Activated CD8-positive, alpha-beta T cell treated with anti-CD3 and anti-CD28 coated beads, Interleukin-2, amount 10 ng/mL, durations not matched to agents 7 days and 5 days (primary cell): ENCODE data around the gene PARP2. TPM values are rescaled to one million over a fixed set of nuclear protein-coding genes. Genes with fewer than 3 reads are reported as not detected.
A peak's percentile ranks its signal among the peaks of the same experiment; 100 is the strongest.

Experiments
- ATAC-seq: fragments of 150-1000 bp; cut with Tn5 transposase; one replicate; pipeline ENCODE4 v1.10.0; 2021; ENCODE audit warnings: moderate library complexity
- CTCF ChIA-PET: fragments of 350-600 bp; sonication (Branson Sonifier 250); formaldehyde crosslinking; loops from one replicate; lab custom pipeline; 2021; ENCODE audit warnings: antibody characterized with exemption; lab: Charles Lee
- POLR2A ChIA-PET: fragments of 350-600 bp; sonication (Branson Sonifier 250); formaldehyde crosslinking; loops from one replicate; lab custom pipeline; 2021; ENCODE audit warnings: antibody characterized with exemption; lab: Charles Lee
- DNase-seq: peaks from one replicate; pipeline ENCODE4 v3.0.0-alpha.2; 2020
- H3K27ac Mint-ChIP-seq: one replicate; pipeline ENCODE4 v1.8.0; 2021; ENCODE audit warnings: mild to moderate bottlenecking, mixed read lengths
- H3K27me3 Mint-ChIP-seq: one replicate; pipeline ENCODE4 v1.8.0; 2021; ENCODE audit warnings: low read depth, mixed read lengths
- H3K36me3 Mint-ChIP-seq: one replicate; pipeline ENCODE4 v1.8.0; 2021; ENCODE audit warnings: low read depth, mixed read lengths
- H3K4me1 Mint-ChIP-seq: one replicate; pipeline ENCODE4 v1.8.0; 2021; ENCODE audit warnings: low read depth, mixed read lengths
- H3K4me3 Mint-ChIP-seq: one replicate; pipeline ENCODE4 v1.8.0; 2021; ENCODE audit warnings: mild to moderate bottlenecking, mixed read lengths
- H3K9me3 Mint-ChIP-seq: one replicate; pipeline ENCODE4 v1.8.0; 2022; ENCODE audit warnings: mixed read lengths; ENCODE audit not compliant: insufficient read depth
- total RNA-seq, 2 experiments: library from RNA; stranded (reverse); gene quantifications; one replicate each; pipeline ENCODE4 v1.2.3, GENCODE V29; 2021

The PARP2 gene, protein sequence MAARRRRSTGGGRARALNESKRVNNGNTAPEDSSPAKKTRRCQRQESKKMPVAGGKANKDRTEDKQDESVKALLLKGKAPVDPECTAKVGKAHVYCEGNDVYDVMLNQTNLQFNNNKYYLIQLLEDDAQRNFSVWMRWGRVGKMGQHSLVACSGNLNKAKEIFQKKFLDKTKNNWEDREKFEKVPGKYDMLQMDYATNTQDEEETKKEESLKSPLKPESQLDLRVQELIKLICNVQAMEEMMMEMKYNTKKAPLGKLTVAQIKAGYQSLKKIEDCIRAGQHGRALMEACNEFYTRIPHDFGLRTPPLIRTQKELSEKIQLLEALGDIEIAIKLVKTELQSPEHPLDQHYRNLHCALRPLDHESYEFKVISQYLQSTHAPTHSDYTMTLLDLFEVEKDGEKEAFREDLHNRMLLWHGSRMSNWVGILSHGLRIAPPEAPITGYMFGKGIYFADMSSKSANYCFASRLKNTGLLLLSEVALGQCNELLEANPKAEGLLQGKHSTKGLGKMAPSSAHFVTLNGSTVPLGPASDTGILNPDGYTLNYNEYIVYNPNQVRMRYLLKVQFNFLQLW
- total RNA-seq: 10 to 100 TPM; 29.7 to 32.3 TPM

DNA sequence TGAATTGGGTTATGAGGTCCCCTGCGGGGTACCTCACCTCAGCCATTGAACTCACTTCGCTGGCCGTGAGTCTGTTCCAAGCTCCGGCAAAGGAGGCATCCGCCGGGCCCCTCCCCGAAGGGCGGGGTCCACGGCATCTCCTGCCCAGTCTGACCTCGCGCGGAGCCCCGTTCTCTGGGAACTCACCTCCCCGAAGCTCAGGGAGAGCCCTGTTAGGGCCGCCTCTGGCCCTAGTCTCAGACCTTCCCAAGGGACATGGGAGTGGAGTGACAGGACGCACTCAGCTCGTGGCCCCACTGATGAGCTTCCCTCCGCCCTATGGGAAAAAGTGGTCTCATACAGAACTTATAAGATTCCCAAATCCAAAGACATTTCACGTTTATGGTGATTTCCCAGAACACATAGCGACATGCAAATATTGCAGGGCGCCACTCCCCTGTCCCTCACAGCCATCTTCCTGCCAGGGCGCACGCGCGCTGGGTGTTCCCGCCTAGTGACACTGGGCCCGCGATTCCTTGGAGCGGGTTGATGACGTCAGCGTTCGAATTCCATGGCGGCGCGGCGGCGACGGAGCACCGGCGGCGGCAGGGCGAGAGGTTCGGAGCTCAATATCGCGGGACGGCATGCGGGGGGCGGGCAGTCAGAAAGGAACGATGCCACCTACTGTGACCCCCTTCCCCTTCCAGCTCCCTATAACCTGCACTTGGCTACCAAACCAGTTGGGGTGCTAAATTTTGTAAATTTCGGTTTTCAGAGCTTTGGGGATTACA lies at the start of gene PARP2:
Gene PARP2 (plus strand): TSS at position 544 of the 770 bp plus-strand sequence. CDS start 7 bp downstream, at position 551.
- H3K4me3 Mint-ChIP-seq: peak within 1 kb of the TSS; percentile 93
- DNase-seq (peak; percentile 95), ATAC-seq (peak; percentile 94)
- H3K36me3 Mint-ChIP-seq: peaks cover 30% of the 10 kb centered on the region
- H3K27me3 Mint-ChIP-seq: peaks cover 5% of the 10 kb centered on the region
- ChIA-PET POLR2A (interaction anchor here (0.6 to 4.6 kb wide), 22 partner anchors 13 to 341 kb away, joined by 3 to 77 read pairs (median 4); partner anchors contain the start of genes APEX1, CCNB1IP1, OSGEP and PIP4P1), CTCF (interaction anchor here (0.6 to 8.4 kb wide), 20 partner anchors 9 to 348 kb away, joined by 3 to 120 read pairs (median 4); partner anchors contain the start of genes CCNB1IP1, RNASE4 and TEP1)
- H3K4me1 Mint-ChIP-seq: peaks cover 20% of the 10 kb centered on the region
- H3K9me3 Mint-ChIP-seq: no peaks in the 10 kb centered on the region
- peak within 1 kb of the TSS; percentile 98 for H3K27ac Mint-ChIP-seq

DNA sequence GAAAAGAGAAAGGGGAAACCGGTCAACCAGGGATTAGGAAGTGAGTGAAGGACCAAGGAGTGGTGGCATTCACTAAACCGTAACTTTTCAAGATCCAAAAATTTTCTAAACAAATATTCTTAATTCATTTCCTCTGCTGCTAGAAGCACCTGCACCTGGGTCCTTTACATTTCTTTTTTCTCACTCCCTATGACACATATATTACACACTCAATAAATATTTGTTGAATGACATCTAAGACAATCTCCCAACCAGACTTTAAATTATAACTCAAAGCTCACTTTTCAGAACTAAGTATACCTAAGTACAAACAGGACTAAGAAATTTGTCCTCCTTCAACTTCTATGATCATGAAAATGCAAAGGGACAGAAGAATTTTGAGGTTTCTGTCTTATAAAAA lies 48.8 kb upstream of the PARP2 start:
- ATAC-seq: no peak
- Mint-ChIP-seq H3K27ac (no peak overlapping the region), H3K27me3 (no peaks in the 10 kb centered on the region), H3K4me3 (no peak overlapping the region), H3K9me3 (no peaks in the 10 kb centered on the region), H3K4me1 (peaks cover 3% of the 10 kb centered on the region), H3K36me3 (peaks cover 42% of the 10 kb centered on the region)
- ChIA-PET CTCF (no interaction called here), POLR2A (no interaction called here)
- DNase-seq: no peak

DNA sequence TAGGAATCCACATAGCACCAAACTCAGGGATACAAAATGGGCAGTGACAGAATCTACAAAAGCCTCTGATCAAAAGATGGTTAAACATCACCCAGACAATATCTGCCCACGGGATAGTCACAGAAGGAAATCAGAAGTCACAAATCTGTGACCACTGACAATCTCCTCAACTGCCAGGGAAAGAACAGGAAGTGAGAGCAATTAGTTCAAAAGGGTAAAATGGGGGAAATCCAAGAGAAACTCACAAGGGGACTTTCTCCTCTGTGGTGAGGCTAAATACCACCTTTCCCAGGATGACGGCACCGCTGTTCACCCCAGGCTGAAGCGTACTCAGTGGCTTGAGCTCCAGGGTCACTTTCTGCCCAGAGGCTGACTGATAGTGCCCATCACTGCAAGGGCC lies 48.4 kb upstream of the PARP2 start:
- Mint-ChIP-seq H3K36me3 (peaks cover 38% of the 10 kb centered on the region), H3K27ac (no peak overlapping the region), H3K4me1 (peaks cover 3% of the 10 kb centered on the region), H3K9me3 (no peaks in the 10 kb centered on the region), H3K27me3 (no peaks in the 10 kb centered on the region), H3K4me3 (no peak overlapping the region)
- ChIA-PET CTCF (no interaction called here), POLR2A (no interaction called here)
- ATAC-seq: no peak
- DNase-seq: no peak

DNA sequence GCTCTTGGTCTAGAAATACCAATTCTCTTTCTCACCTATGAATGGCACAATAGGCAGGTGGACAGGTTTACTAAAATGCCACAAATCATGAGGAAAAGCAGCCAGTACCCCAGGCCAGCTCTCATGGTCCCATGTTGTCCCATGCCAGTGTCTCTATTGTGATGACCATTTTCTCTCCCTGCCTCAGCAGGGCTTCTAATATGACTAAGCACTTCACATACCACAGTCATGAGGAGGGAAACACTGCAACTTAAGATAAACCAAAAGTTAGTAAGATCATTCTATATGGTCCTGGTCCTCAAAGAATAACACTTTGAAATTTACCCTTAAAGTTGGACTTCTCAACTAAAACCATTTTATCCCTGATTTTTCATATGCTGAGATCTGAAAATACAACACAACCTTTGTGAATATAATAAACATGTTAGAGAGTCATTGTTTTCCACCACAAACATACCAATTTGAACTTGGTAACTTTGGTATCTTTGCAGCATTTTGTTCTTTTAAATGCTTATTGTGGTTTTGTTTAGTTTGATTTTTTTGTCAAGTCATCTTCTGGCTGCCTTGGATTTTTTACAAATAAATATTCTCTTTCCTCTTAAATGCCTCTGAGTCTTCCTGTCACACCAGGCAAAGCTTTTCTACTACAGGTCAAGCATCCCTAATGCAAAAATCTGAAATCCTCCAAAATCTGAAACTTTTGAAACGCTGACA lies 41.2 kb upstream of the PARP2 start:
- ChIA-PET CTCF (no interaction called here), POLR2A (no interaction called here)
- no peak overlapping the region for H3K4me3 Mint-ChIP-seq
- H3K27ac Mint-ChIP-seq: no peak overlapping the region
- H3K4me1 Mint-ChIP-seq: peaks cover 24% of the 10 kb centered on the region
- H3K27me3 Mint-ChIP-seq: no peaks in the 10 kb centered on the region
- DNase-seq (no peak), ATAC-seq (no peak)
- H3K9me3 Mint-ChIP-seq: no peaks in the 10 kb centered on the region
- peaks cover 22% of the 10 kb centered on the region for H3K36me3 Mint-ChIP-seq

DNA sequence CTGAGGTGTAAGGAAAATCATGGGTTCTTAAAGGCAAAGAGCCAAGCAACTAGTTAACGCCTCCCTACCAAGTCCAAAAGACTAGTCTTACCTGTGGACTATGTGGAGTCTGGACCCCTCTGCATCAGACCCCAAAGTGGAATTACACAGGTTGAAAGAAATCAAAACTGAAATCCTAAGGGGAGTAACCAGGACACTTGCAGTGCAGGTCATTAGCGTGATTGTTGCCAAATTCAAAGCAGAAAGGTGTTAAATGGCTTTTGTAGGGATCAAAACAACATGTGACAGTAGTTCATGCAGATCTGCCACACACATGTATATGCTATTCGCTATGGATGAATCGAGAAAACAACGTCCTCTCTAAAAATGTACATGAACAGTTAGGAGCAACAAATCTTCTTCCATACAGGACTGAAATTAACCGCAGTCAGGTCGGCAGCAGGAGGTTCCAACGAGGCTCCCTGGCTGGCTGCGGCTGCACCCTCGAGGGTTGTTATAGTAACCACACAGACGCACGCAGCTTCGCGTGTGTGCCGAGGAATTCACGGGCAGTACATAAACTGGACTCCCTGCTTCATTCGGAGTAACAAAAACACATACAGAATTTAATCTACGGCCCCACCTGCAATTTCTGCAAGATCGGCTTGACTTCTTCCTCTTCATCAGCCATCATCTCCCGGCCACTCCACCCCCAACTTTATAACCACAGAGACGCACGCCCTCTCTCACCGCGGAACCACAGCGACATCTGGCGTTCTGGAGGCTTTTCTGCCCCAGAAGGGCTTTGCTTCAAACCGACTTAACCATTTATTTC lies 38.0 kb upstream of the PARP2 start, which contains the start of gene TTC5:
Gene TTC5 (minus strand): TSS at position 687 of the 814 bp plus-strand sequence. CDS start 14 bp downstream, at position 673.
- CTCF ChIA-PET: interaction anchor here (0.6 to 2.5 kb wide), 7 partner anchors 9 to 376 kb away, joined by 3 to 12 read pairs (median 3); partner anchors contain the start of gene CCNB1IP1
- H3K4me1 Mint-ChIP-seq: peaks cover 24% of the 10 kb centered on the region
- peaks cover 11% of the 10 kb centered on the region for H3K36me3 Mint-ChIP-seq
- H3K4me3 Mint-ChIP-seq: peak within 1 kb of the TSS; percentile 81
- no peaks in the 10 kb centered on the region for H3K27me3 Mint-ChIP-seq
- peak within 1 kb of the TSS; percentile 67 for H3K27ac Mint-ChIP-seq
- POLR2A ChIA-PET: interaction anchor here (0.6 to 1.6 kb wide), 3 partner anchors 28 to 110 kb away, joined by 3 to 6 read pairs (median 3); partner anchors contain the start of gene PARP2
- peak; percentile 98 for ATAC-seq
- DNase-seq: peak; percentile 93
- no peaks in the 10 kb centered on the region for H3K9me3 Mint-ChIP-seq

DNA sequence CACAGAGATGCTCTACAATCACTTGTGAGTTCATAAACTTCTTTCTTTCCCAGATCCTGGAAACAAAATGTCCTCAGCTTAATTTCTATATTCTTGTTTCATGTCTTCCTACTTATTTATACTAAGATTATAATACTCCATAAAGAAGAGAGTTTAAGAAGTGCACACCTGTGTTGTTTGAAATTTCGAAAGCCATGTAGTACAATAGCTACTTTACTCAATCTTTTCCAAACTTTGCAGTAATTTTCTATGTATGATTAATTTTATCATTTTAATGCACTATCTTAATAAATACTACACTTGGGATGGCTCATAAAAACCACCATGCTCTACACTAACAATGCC lies 37.4 kb upstream of the PARP2 start:
- Mint-ChIP-seq H3K27me3 (no peaks in the 10 kb centered on the region), H3K4me1 (peaks cover 24% of the 10 kb centered on the region), H3K27ac (peak overlapping the region; percentile 67), H3K36me3 (peaks cover 8% of the 10 kb centered on the region), H3K9me3 (no peaks in the 10 kb centered on the region), H3K4me3 (peak overlapping the region; percentile 81)
- ChIA-PET POLR2A (interaction anchor here (0.6 to 1.6 kb wide), 3 partner anchors 28 to 110 kb away, joined by 3 to 6 read pairs (median 3); partner anchors contain the start of gene PARP2), CTCF (interaction anchor here (0.8 to 2.5 kb wide), 10 partner anchors 9 to 376 kb away, joined by 3 to 12 read pairs (median 3); partner anchors contain the start of gene CCNB1IP1)
- ATAC-seq: no peak
- DNase-seq: no peak

DNA sequence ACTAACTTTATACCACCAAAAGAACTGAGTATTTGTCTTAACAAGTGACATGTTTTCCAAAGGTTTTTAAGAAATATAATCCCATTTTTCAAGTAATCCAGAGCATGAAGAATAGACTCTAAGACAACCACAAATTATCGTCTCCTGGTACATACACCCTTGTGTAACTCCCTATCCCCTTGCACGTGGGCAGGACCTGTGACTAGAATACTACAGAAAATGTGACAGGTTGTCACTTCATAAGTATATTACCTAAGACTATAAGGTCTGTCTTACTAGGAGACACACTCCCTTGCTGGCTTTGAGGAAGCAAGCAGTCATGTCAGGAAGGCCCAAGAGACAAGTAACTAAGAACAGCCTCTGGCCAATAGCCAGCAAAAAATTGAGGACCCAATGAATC lies 29.4 kb upstream of the PARP2 start:
- Mint-ChIP-seq H3K27me3 (no peaks in the 10 kb centered on the region), H3K36me3 (peaks cover 50% of the 10 kb centered on the region), H3K4me1 (no peaks in the 10 kb centered on the region), H3K9me3 (no peaks in the 10 kb centered on the region), H3K27ac (no peak overlapping the region), H3K4me3 (no peak overlapping the region)
- POLR2A ChIA-PET: no interaction called here
- ATAC-seq (no peak), DNase-seq (no peak)
- CTCF ChIA-PET: interaction anchor here (2.1 kb wide), 1 partner anchor 13 kb away, joined by 12 read pairs; no protein-coding TSS in a partner anchor

DNA sequence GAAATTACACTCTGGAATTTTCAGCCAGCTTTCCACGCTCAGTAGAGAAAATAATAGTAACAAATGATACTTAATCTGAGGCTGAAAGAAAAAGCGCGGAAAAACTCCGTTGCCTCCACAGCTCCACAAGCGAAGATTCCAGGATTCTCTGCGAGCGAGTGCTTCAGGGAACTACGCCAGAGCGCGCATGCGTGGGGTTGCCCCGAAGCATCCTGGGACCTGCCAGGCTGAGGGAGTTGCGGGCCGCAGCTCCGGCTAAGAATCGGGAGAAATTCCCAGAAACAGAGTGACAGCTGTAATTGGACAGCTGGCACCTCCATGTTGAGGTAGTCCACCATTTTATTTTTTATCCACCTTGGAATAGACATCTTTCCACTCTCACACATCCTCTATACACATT lies 25.7 kb upstream of the PARP2 start:
- peaks cover 60% of the 10 kb centered on the region for H3K36me3 Mint-ChIP-seq
- H3K27me3 Mint-ChIP-seq: no peaks in the 10 kb centered on the region
- no peak overlapping the region for H3K27ac Mint-ChIP-seq
- ATAC-seq (no peak), DNase-seq (no peak)
- ChIA-PET POLR2A (interaction anchor here (1.1 kb wide), 1 partner anchor 25 kb away, joined by 5 read pairs; the partner anchor contains the start of gene PARP2), CTCF (interaction anchor here (1.1 to 3.0 kb wide), 4 partner anchors 10 to 373 kb away, joined by 3 to 20 read pairs (median 6); partner anchors contain the start of gene TTC5)
- no peaks in the 10 kb centered on the region for H3K4me1 Mint-ChIP-seq
- no peaks in the 10 kb centered on the region for H3K9me3 Mint-ChIP-seq
- no peak overlapping the region for H3K4me3 Mint-ChIP-seq

DNA sequence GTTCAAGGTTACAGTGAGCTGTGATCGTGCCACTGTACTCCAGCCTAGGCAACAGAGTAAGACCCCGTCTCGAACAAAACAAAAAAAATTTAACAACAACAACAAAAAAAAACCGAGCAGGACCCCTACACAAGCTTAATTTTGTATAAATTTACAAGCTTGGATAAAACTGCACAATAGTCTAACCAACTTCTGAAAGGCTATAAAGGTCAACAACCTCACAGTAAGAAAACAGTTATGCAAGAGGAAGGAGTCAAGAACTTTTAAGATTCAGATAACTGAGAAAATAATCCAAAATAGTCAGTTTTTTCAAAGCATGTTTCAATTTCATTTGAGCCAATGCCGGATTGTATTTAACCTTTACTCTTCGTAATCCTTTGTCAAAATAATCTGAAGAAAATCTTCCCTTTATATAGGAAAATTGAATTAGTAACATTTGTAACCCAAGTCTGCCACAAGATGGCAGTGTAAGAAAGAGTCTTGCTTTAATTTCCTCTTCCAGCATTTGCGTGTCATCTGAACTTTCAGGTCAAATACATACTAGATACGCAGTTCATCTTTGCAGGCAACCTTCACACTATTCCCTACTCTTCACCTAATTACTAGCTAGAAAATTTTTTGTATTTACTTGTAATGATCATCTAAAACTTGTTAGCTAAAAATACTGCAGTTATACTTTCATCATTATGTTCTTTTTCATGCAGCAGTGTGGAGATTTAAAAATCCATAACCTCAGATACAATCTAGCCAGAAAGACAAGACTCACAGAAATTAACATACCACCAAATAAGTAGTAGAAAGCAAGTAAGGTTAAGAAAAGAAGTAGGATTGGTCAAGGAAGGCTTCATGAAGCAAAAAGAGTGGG lies 16.2 kb upstream of the PARP2 start:
- ChIA-PET CTCF (interaction anchor here (0.6 to 9.9 kb wide), 48 partner anchors 9 to 528 kb away, joined by 3 to 151 read pairs (median 4); partner anchors contain the start of genes APEX1, PARP2, PIP4P1 and PNP), POLR2A (interaction anchor here (8.6 kb wide), 1 partner anchor 15 kb away, joined by 77 read pairs; the partner anchor contains the start of gene PARP2)

More for the DNA sequence above, 16.2 kb upstream of the PARP2 start:
- ATAC-seq (peak; percentile 65), DNase-seq (peak; percentile 52)
- Mint-ChIP-seq H3K4me1 (peaks cover 42% of the 10 kb centered on the region), H3K27me3 (no peaks in the 10 kb centered on the region), H3K4me3 (no peak overlapping the region), H3K36me3 (peaks cover 41% of the 10 kb centered on the region), H3K9me3 (no peaks in the 10 kb centered on the region), H3K27ac (peak overlapping the region; percentile 13)
